Activated CD8-positive, alpha-beta memory T cell treated with anti-CD3 and anti-CD28 coated beads, Interleukin-2, amount 10 ng/mL, durations not matched to agents 7 days and 5 days (primary cell): ENCODE data around the gene MYO15B. TPM values are rescaled to one million over a fixed set of nuclear protein-coding genes. Genes with fewer than 3 reads are reported as not detected.
A peak's percentile ranks its signal among the peaks of the same experiment; 100 is the strongest.
"Not testable (repeated sequence)": the region's sequence is repeated elsewhere in the genome, so short reads cannot be mapped to it uniquely, and the experiment has no call there.

Source experiments
- ATAC-seq: fragments of 150-1000 bp; cut with Tn5 transposase; one replicate; pipeline ENCODE4 v1.10.0; 2021; ENCODE audit warnings: moderate library complexity
- CTCF ChIA-PET: fragments of 350-600 bp; sonication (Branson Sonifier 250); formaldehyde crosslinking; loops from one replicate; lab custom pipeline; 2021; ENCODE audit warnings: antibody characterized with exemption; lab: Charles Lee
- DNase-seq: peaks from one replicate; pipeline ENCODE4 v3.0.0-alpha.2; 2020
- H3K27ac Mint-ChIP-seq: one replicate; pipeline ENCODE4 v1.8.0; 2021; ENCODE audit warnings: mild to moderate bottlenecking, mixed read lengths
- H3K27me3 Mint-ChIP-seq: one replicate; pipeline ENCODE4 v1.8.0; 2021; ENCODE audit warnings: mixed read lengths
- H3K36me3 Mint-ChIP-seq: one replicate; pipeline ENCODE4 v1.8.0; 2021; ENCODE audit warnings: mild to moderate bottlenecking, mixed read lengths
- H3K4me1 Mint-ChIP-seq: one replicate; pipeline ENCODE4 v1.8.0; 2021; ENCODE audit warnings: mixed read lengths
- H3K4me3 Mint-ChIP-seq: one replicate; pipeline ENCODE4 v1.8.0; 2021; ENCODE audit warnings: mild to moderate bottlenecking, moderate library complexity, mixed read lengths
- H3K9me3 Mint-ChIP-seq: one replicate; pipeline ENCODE4 v1.8.0; 2022; ENCODE audit warnings: low read depth, mixed read lengths
- total RNA-seq, 2 experiments: library from RNA; stranded (reverse); gene quantifications; one replicate each; pipeline ENCODE4 v1.2.3, GENCODE V29; 2021

The MYO15B gene
- total RNA-seq, 2 experiments from 2014 or later, result 12.4 to 25.6 TPM

DNA sequence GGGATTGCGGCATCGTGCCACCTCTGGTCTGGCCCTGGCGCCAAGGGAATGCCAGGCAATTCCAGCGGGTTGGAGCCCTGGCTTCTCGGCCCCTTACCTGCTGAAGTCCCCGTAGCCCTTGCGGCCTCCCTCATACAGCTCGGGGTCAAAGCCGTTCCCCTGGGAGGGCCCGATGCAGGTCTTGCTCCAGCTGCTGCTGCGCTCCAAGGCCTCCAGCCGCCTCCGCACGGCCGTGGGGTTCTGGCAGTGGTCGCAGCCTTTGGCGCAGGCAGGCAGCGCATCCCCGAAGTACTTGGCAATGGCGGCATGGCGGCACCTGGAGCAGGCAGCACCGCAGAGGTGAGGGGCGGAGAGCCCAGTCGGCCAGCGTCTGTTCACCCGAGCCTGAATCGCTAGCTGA is 43.8 kb downstream of the MYO15B start:
- no peak for DNase-seq
- Mint-ChIP-seq H3K4me1 (no peaks in the 10 kb centered on the region), H3K36me3 (no peaks in the 10 kb centered on the region), H3K4me3 (no peak overlapping the region), H3K9me3 (no peaks in the 10 kb centered on the region), H3K27me3 (no peaks in the 10 kb centered on the region), H3K27ac (no peak overlapping the region)
- no peak for ATAC-seq
- CTCF ChIA-PET, result interaction anchor here (1.2 to 7.9 kb wide), 6 partner anchors 10 to 123 kb away, joined by 4 to 218 read pairs (median 33); no protein-coding TSS in a partner anchor

DNA sequence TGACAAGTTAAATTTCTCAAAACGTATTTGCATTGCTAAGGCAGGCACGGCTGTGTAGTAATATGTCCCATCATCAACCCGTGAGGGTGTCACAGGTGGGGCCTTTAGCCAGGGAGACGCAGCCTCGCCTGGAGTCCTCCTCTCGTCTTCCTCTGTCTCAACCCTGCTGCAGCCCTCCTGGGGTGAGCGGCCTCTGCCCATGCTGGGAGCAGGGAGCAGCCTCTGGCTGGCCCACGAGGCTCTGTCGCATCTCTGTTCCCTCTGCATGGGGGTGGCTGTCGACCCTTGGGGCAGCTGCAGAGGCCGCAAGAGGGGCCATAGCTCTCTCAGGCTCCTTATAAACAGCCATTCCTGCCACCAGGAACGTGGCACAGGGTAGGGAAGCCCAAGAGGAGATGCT is 44.8 kb downstream of the MYO15B start:
- Mint-ChIP-seq H3K9me3 (no peaks in the 10 kb centered on the region), H3K36me3 (no peaks in the 10 kb centered on the region), H3K4me1 (no peaks in the 10 kb centered on the region), H3K27ac (no peak overlapping the region), H3K4me3 (no peak overlapping the region), H3K27me3 (no peaks in the 10 kb centered on the region)
- CTCF ChIA-PET, result interaction anchor here (0.5 to 7.9 kb wide), 63 partner anchors 9 to 737 kb away, joined by 3 to 218 read pairs (median 5); partner anchors contain the start of genes GALK1, ITGB4, RECQL5 and SAP30BP
- ATAC-seq (no peak), DNase-seq (no peak)

DNA sequence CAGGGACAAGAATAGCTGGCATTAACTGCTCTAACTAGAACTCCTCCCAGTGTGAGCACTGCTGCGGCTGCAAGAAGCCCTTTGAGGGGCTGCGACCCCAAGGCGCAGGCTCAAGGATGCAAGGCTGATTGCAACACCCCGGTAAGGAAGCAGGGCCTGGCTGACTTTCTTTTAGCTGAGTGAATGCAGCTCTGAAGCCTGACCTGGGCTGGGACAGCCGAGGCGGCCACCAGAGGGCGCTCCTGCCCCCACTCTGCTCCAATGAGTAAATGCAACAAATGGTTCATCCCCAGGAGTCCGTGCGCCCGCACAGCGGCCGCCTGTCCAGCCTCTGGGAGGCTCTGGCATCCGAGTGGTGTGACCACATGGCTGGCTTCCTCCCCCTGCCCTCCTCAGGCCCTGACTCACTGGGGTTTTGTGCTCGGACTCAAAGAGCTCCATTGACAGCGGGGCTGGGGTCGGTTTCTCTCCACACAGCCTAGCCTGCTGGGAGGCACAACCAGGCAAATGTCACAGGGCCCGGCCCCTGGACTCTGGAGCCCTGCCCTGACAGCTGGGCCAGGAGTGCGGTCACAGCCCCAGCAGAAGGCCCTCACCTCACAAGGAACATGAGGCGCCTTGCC is 45.4 kb downstream of the MYO15B start, which contains the start of gene SMIM5:
SMIM5 (plus strand) TSS at position 572 of the 623 bp plus-strand sequence. CDS start 6,768 bp downstream, outside the sequence.
- Mint-ChIP-seq H3K36me3 (no peaks in the 10 kb centered on the region), H3K27me3 (no peaks in the 10 kb centered on the region), H3K9me3 (no peaks in the 10 kb centered on the region), H3K27ac (peak within 1 kb of the TSS; percentile 9), H3K4me3 (no peak within 1 kb of the TSS), H3K4me1 (no peaks in the 10 kb centered on the region)
- peak; percentile 87 for DNase-seq
- ATAC-seq, result peak; percentile 90
- CTCF ChIA-PET, result interaction anchor here (0.5 to 7.9 kb wide), 73 partner anchors 7 to 738 kb away, joined by 3 to 218 read pairs (median 5); partner anchors contain the start of genes GALK1, ITGB4, MIF4GD and RECQL5

GRCh38 chr17:75633486-75634375 is 46.1 kb downstream of the MYO15B start:
- DNase-seq (peak; percentile 64), ATAC-seq (peak; percentile 32)
- Mint-ChIP-seq H3K27me3 (no peaks in the 10 kb centered on the region), H3K4me1 (no peaks in the 10 kb centered on the region), H3K4me3 (no peak overlapping the region), H3K9me3 (no peaks in the 10 kb centered on the region), H3K36me3 (no peaks in the 10 kb centered on the region), H3K27ac (peak overlapping the region; percentile 9)
- CTCF ChIA-PET, result interaction anchor here (0.5 to 7.9 kb wide), 64 partner anchors 8 to 787 kb away, joined by 3 to 218 read pairs (median 5); partner anchors contain the start of genes MIF4GD, RECQL5, SAP30BP and SLC25A19

GRCh38 chr17:75634376-75634740 is 46.8 kb downstream of the MYO15B start:
- DNase-seq, result no peak
- Mint-ChIP-seq H3K4me1 (no peaks in the 10 kb centered on the region), H3K27ac (no peak overlapping the region), H3K36me3 (no peaks in the 10 kb centered on the region), H3K9me3 (no peaks in the 10 kb centered on the region), H3K27me3 (no peaks in the 10 kb centered on the region), H3K4me3 (no peak overlapping the region)
- no peak for ATAC-seq
- CTCF ChIA-PET, result interaction anchor here (0.8 to 7.9 kb wide), 25 partner anchors 9 to 787 kb away, joined by 3 to 218 read pairs (median 14); partner anchors contain the start of genes RECQL5 and SAP30BP

- H3K36me3 Mint-ChIP-seq, result no peaks in the 10 kb centered on the region
- H3K4me1 Mint-ChIP-seq, result no peaks in the 10 kb centered on the region
- no peak for ATAC-seq
- CTCF ChIA-PET, result interaction anchor here (2.4 to 7.9 kb wide), 8 partner anchors 9 to 119 kb away, joined by 14 to 218 read pairs (median 42); a partner anchor contains a TSS
- H3K27ac Mint-ChIP-seq, result no peak overlapping the region
- DNase-seq, result no peak
- no peaks in the 10 kb centered on the region for H3K27me3 Mint-ChIP-seq
- no peak overlapping the region for H3K4me3 Mint-ChIP-seq
- no peaks in the 10 kb centered on the region for H3K9me3 Mint-ChIP-seq
These were observed 47.4 kb downstream of the MYO15B start for GRCh38 chr17:75634754-75635609.

DNA sequence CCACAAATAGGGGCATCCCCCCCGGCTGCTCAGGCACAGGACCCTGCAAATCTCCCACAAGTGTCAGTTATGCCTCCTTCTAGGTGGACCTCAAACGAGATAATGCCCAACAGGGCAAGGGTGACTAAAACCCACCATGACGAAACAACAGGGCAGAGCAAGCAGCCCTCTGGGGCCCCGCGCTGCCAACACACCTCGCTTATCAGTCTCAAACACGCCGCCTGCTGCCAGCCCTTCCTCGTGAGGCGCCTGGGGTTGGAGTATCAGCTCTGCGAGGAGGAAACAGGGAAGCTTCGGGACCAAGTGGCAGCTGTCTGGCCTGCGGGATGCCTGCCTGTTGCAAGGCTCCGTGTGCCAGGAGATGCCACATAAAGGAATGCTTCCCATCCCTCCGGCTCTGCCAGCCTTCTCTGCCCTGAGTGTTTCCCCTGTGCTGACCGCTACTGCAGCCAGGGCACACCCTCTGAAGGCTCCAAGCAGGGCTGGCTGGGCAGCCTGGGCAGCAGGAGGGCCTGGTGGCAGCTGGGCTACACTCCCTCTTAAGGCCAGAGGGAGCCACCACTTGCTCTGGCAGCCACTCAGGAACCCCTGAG is 48.1 kb downstream of the MYO15B start:
- Mint-ChIP-seq H3K27ac (no peak overlapping the region), H3K4me3 (no peak overlapping the region), H3K27me3 (no peaks in the 10 kb centered on the region), H3K9me3 (no peaks in the 10 kb centered on the region), H3K36me3 (no peaks in the 10 kb centered on the region), H3K4me1 (no peaks in the 10 kb centered on the region)
- CTCF ChIA-PET, result interaction anchor here (1.4 to 7.9 kb wide), 5 partner anchors 19 to 118 kb away, joined by 3 to 218 read pairs (median 55); no protein-coding TSS in a partner anchor
- DNase-seq (no peak), ATAC-seq (no peak)

DNA sequence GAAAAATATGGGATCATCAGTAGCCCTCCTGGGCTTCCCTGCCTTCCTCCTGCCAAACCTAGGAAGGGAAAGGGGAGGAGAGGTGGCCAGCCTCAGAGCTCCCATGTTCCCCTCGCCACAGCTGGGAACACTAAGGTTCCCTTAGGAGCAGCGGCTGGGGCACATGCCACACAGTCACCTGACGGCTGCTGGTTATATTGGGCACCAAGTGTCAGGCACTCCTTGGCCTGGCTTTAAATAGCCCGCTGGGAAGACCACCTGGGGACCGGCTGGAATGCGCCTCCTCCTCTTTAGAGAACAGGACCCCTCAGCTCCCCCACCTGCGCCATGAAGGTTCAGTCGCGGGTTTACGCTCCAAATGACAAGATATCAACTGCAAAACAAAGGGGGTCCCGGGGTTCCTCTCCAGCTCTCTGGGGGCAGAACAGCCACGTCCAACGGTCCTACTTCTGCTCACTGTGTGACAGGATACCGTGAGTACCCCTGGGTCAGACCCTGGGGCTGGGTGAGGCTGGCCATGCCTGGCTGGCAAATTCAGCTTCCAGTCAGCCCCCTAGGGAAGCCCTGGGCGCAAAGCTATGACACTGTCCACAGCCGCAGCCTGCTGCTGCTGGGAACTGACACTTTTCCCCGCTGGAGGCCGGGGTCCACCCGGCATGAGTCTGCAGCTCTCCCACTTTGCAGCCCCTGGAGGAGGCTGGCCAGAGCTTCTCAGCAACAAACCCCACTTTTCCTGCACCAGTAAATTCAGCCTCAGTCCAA is 49.0 kb downstream of the MYO15B start:
- DNase-seq (no peak), ATAC-seq (no peak)
- Mint-ChIP-seq H3K36me3 (no peaks in the 10 kb centered on the region), H3K27me3 (no peaks in the 10 kb centered on the region), H3K9me3 (no peaks in the 10 kb centered on the region), H3K27ac (no peak overlapping the region), H3K4me3 (no peak overlapping the region), H3K4me1 (no peaks in the 10 kb centered on the region)
- CTCF ChIA-PET, result interaction anchor here (1.4 to 5.8 kb wide), 4 partner anchors 35 to 118 kb away, joined by 3 to 55 read pairs (median 14); no protein-coding TSS in a partner anchor

DNA sequence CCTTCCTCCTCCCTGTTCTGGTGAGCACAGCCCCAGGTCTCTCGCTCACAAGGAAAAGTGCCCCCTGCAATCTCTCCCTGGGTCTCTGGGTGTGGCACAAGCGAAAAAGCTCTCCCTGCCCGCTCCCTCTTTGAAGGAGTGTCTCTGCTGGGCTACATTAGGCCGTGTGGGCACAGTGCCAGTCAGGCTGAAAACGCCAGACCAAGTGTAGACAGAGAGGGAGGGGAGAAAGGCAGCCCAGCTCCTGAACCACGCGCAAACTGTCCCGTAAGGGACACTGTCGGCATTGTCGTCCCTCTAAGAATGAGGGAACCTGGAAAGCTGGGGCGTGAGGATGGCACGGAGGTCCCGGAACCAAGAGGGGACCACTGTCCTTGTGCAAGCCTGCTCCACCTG is 49.5 kb downstream of the MYO15B start:
- Mint-ChIP-seq H3K4me3 (no peak overlapping the region), H3K27ac (no peak overlapping the region), H3K4me1 (no peaks in the 10 kb centered on the region), H3K27me3 (no peaks in the 10 kb centered on the region), H3K36me3 (no peaks in the 10 kb centered on the region), H3K9me3 (no peaks in the 10 kb centered on the region)
- CTCF ChIA-PET, result interaction anchor here (0.9 to 5.8 kb wide), 5 partner anchors 18 to 117 kb away, joined by 3 to 55 read pairs (median 5); no protein-coding TSS in a partner anchor
- no peak for ATAC-seq
- no peak for DNase-seq

GRCh38 chr17:75637551-75637950 is 50.0 kb downstream of the MYO15B start:
- no peak overlapping the region for H3K4me3 Mint-ChIP-seq
- CTCF ChIA-PET, result interaction anchor here (0.9 to 3.0 kb wide), 5 partner anchors 14 to 111 kb away, joined by 3 to 25 read pairs (median 3); no protein-coding TSS in a partner anchor
- H3K36me3 Mint-ChIP-seq, result no peaks in the 10 kb centered on the region
- no peak for ATAC-seq
- peaks cover 4% of the 10 kb centered on the region for H3K4me1 Mint-ChIP-seq
- no peak for DNase-seq
- H3K27me3 Mint-ChIP-seq, result no peaks in the 10 kb centered on the region
- H3K27ac Mint-ChIP-seq, result no peak overlapping the region
- no peaks in the 10 kb centered on the region for H3K9me3 Mint-ChIP-seq

- H3K36me3 Mint-ChIP-seq, ATAC-seq, H3K4me1 Mint-ChIP-seq, H3K9me3 Mint-ChIP-seq, H3K27ac Mint-ChIP-seq, H3K27me3 Mint-ChIP-seq, DNase-seq, H3K4me3 Mint-ChIP-seq: not testable (repeated sequence)
- CTCF ChIA-PET, result interaction anchor here (0.9 to 3.0 kb wide), 4 partner anchors 14 to 111 kb away, joined by 3 to 25 read pairs (median 4); no protein-coding TSS in a partner anchor
These were observed 50.4 kb downstream of the MYO15B start for GRCh38 chr17:75638039-75638438.
